ENCODE measurements around the gene ADH1C.

The ADH1C gene

GRCh38 chr4:99329876-99330275 is 22.7 kb downstream of the ADH1C start:
- TF ChIP-seq SIN3A (IDR thresholded peaks at IDR 0.05; ENCODE audit: borderline replicate concordance, insufficient read depth, low read length), result no peak
- TF ChIP-seq POLR2AphosphoS5 (IDR thresholded peaks at IDR 0.05; ENCODE audit: low read depth, low read length), result no peak
- no peak for TF ChIP-seq REST (IDR thresholded peaks at IDR 0.05; ENCODE audit: insufficient read depth in 1 of 2, low read depth in 2 of 2, low read length in 2 of 2)
- no peak for TF ChIP-seq FOXP2 (optimal IDR thresholded peaks at IDR 0.05; ENCODE audit: borderline replicate concordance, extremely low read depth, extremely low read length, insufficient read depth)
- TF ChIP-seq TAF1 (IDR thresholded peaks at IDR 0.05; ENCODE audit: borderline replicate concordance, insufficient read depth, low read length), result no peak

- TF ChIP-seq SIN3A (IDR thresholded peaks at IDR 0.05; ENCODE audit: borderline replicate concordance, insufficient read depth, low read length) (no peak), POLR2AphosphoS5 (IDR thresholded peaks at IDR 0.05; ENCODE audit: low read depth, low read length) (no peak), REST (IDR thresholded peaks at IDR 0.05; ENCODE audit: insufficient read depth in 1 of 2, low read depth in 2 of 2, low read length in 2 of 2) (no peak), FOXP2 (optimal IDR thresholded peaks at IDR 0.05; ENCODE audit: borderline replicate concordance, extremely low read depth, extremely low read length, insufficient read depth) (no peak), TAF1 (IDR thresholded peaks at IDR 0.05; ENCODE audit: borderline replicate concordance, insufficient read depth, low read length) (no peak)
These were observed 27.6 kb downstream of the ADH1C start for GRCh38 chr4:99324979-99325378.

- TF ChIP-seq TAF1 (IDR thresholded peaks at IDR 0.05; ENCODE audit: borderline replicate concordance, insufficient read depth, low read length) (no peak), POLR2AphosphoS5 (IDR thresholded peaks at IDR 0.05; ENCODE audit: low read depth, low read length) (no peak), REST (IDR thresholded peaks at IDR 0.05; ENCODE audit: insufficient read depth in 1 of 2, low read depth in 2 of 2, low read length in 2 of 2) (no peak), SIN3A (IDR thresholded peaks at IDR 0.05; ENCODE audit: borderline replicate concordance, insufficient read depth, low read length) (no peak), FOXP2 (optimal IDR thresholded peaks at IDR 0.05; ENCODE audit: borderline replicate concordance, extremely low read depth, extremely low read length, insufficient read depth) (no peak)
These were observed 28.2 kb downstream of the ADH1C start for GRCh38 chr4:99324361-99324760.

- no peak for TF ChIP-seq REST (IDR thresholded peaks at IDR 0.05; ENCODE audit: insufficient read depth in 1 of 2, low read depth in 2 of 2, low read length in 2 of 2)
- TF ChIP-seq SIN3A (IDR thresholded peaks at IDR 0.05; ENCODE audit: borderline replicate concordance, insufficient read depth, low read length), result no peak
- no peak for TF ChIP-seq POLR2AphosphoS5 (IDR thresholded peaks at IDR 0.05; ENCODE audit: low read depth, low read length)
These were observed 28.8 kb downstream of the ADH1C start for GRCh38 chr4:99323756-99324155.

Data from PFSK-1 (cell line).